B cell (primary cell): Measurements from ENCODE around the gene RAX2. TPM values are rescaled to one million over a fixed set of nuclear protein-coding genes. Genes with fewer than 3 reads are reported as not detected.
A peak's percentile ranks its signal among the peaks of the same experiment; 100 is the strongest.

Source experiments
- ATAC-seq: fragments of 200-7000 bp; cut with Tn5 transposase; one replicate; pipeline ENCODE4 v1.10.0; 2021; ENCODE audit warnings: low read depth, mild to moderate bottlenecking, moderate number of reproducible peaks, moderate library complexity
- CTCF ChIA-PET: fragments of 350-600 bp; sonication (Branson Sonifier 250); formaldehyde crosslinking; loops from one replicate; lab custom pipeline; 2021; ENCODE audit warnings: antibody characterized with exemption, inconsistent platforms; lab: Charles Lee
- POLR2A ChIA-PET: fragments of 350-600 bp; sonication (Branson Sonifier 250); formaldehyde crosslinking; loops from one replicate; lab custom pipeline; 2021; ENCODE audit warnings: antibody characterized with exemption; lab: Charles Lee
- DNase-seq: peaks from one replicate; pipeline ENCODE4 v3.0.0; 2013
- H2AFZ ChIP-seq: 2 replicates; pipeline ENCODE4 v1.6.1; 2012; ENCODE audit warnings: mild to moderate bottlenecking, low read depth, low read length; ENCODE audit not compliant: insufficient read depth, poor library complexity, severe bottlenecking
- H3K27ac ChIP-seq, 2 donors: 1 replicate in 1 of 2; 2 replicates in 1 of 2; pipeline ENCODE4 v1.5.1; 2012 to 2013; ENCODE audit warnings: low read length in 2 of 2, mild to moderate bottlenecking in 2 of 2, moderate library complexity in 1 of 2
- H3K27me3 ChIP-seq, 4 experiments: fragments of 200-600 bp in 1 of 4; sonication (generic) in 1 of 4; replicated peaks in 1 of 4; 1 replicate in 2 of 4; 2 replicates in 2 of 4; pipeline versions ENCODE4 v1.6.1 to v1.7.0; 2013 to 2016; ENCODE audit warnings: low read length in 3 of 4, mild to moderate bottlenecking in 2 of 4, mixed read lengths in 1 of 4, moderate library complexity in 1 of 4; ENCODE audit not compliant: insufficient read depth in 4 of 4, control insufficient read depth in 3 of 4; ENCODE audit errors: control extremely low read depth in 1 of 4
- H3K36me3 ChIP-seq, 2 experiments: replicated peaks in 1 of 2; 1 replicate in 1 of 2; 2 replicates in 1 of 2; pipeline versions ENCODE4 v1.6.1 to v1.7.1; 2013; ENCODE audit warnings: low read length in 1 of 2; ENCODE audit not compliant: insufficient read depth in 2 of 2, control insufficient read depth in 1 of 2; ENCODE audit errors: control extremely low read depth in 1 of 2, extremely low read depth in 1 of 2
- H3K4me1 ChIP-seq, 2 donors: fragments of 200-600 bp in 1 of 2; sonication (generic) in 1 of 2; 1 replicate in 1 of 2; 2 replicates in 1 of 2; pipeline versions ENCODE4 v1.5.1 to v1.6.1; 2013 to 2017; ENCODE audit warnings: low read length in 2 of 2; ENCODE audit not compliant: control insufficient read depth in 2 of 2, insufficient read depth in 2 of 2
- H3K4me2 ChIP-seq: replicated peaks from 2 replicates; pipeline ENCODE3; 2012; ENCODE audit warnings: mild to moderate bottlenecking, low read depth, low read length; ENCODE audit not compliant: poor library complexity, severe bottlenecking
- H3K4me3 ChIP-seq, 5 experiments: fragments of 200-600 bp in 1 of 5; sonication (generic) in 1 of 5; 1 replicate in 3 of 5; 2 replicates in 2 of 5; pipeline versions ENCODE4 v1.5.1 to v1.7.0; 2011 to 2016; ENCODE audit warnings: low read length in 4 of 5, mild to moderate bottlenecking in 4 of 5, low read depth in 2 of 5, control low read depth in 1 of 5, moderate library complexity in 1 of 5; ENCODE audit not compliant: insufficient read depth in 1 of 5; ENCODE audit errors: control extremely low read depth in 1 of 5, extremely low read depth in 1 of 5
- H3K79me2 ChIP-seq: fragments of 200-600 bp; sonication (generic); one replicate; pipeline ENCODE4 v1.6.0; 2016; ENCODE audit warnings: low read length; ENCODE audit not compliant: control insufficient read depth, insufficient read depth
- H3K9ac ChIP-seq: fragments of 200-600 bp; sonication (generic); 2 replicates; pipeline ENCODE4 v1.6.1; 2017; ENCODE audit warnings: mild to moderate bottlenecking, low read length, moderate library complexity
- H3K9me3 ChIP-seq, 3 donors: one replicate each; pipeline versions ENCODE4 v1.6.1 to v1.7.1; 2013; ENCODE audit warnings: low read length in 2 of 3; ENCODE audit not compliant: control insufficient read depth in 2 of 3, insufficient read depth in 1 of 3; ENCODE audit errors: control extremely low read depth in 1 of 3
- H4K20me1 ChIP-seq: 2 replicates; pipeline ENCODE4 v1.6.0; 2012; ENCODE audit warnings: mild to moderate bottlenecking, low read length; ENCODE audit not compliant: insufficient read depth, control insufficient read depth, poor library complexity, severe bottlenecking
- H3K27ac Mint-ChIP-seq: one replicate; pipeline ENCODE4 v1.8.0; 2021; ENCODE audit warnings: mixed read lengths
- H3K27me3 Mint-ChIP-seq: one replicate; pipeline ENCODE4 v1.8.0; 2021; ENCODE audit warnings: mixed read lengths
- H3K4me1 Mint-ChIP-seq: one replicate; pipeline ENCODE4 v1.8.0; 2021; ENCODE audit warnings: mixed read lengths
- H3K4me3 Mint-ChIP-seq: one replicate; pipeline ENCODE4 v1.8.0; 2021; ENCODE audit warnings: mixed read lengths
- H3K9me3 Mint-ChIP-seq: one replicate; pipeline ENCODE4 v1.8.0; 2022; ENCODE audit warnings: mixed read lengths; ENCODE audit not compliant: insufficient read depth
- EZH2 ChIP-seq: IDR thresholded peaks from 2 replicates; pipeline ENCODE4 v1.6.1; 2012; ENCODE audit warnings: borderline replicate concordance, low read depth, mild to moderate bottlenecking, moderate library complexity, low read length; ENCODE audit not compliant: insufficient read depth, poor library complexity, severe bottlenecking
- WGBS: methylation state at CpG from one replicate; pipeline ENCODE4 v1.1.5; 2013; ENCODE audit warnings: missing lambda C conversion rate; ENCODE audit not compliant: insufficient coverage; 5-methylcytosine and 5-hydroxymethylcytosine counted together
- intact Hi-C: fragments of 100-400 bp; cut with micrococcal nuclease; formaldehyde crosslinking; loops from one replicate; pipeline ENCODE4 v1.10.0; 2022
- polyA plus RNA-seq: library from polyadenylated mRNA; depleted of rRNA; stranded (reverse); fragments of >200 nt; gene quantifications from 2 replicates; pipeline ENCODE4 v1.2.3, GENCODE V29; 2012
- total RNA-seq, 2 donors: library from RNA; stranded (reverse); fragments of 120-200 nt in 1 of 2; gene quantifications; 1 replicate in 1 of 2; 2 replicates in 1 of 2; pipeline versions ENCODE4 v1.2.3 to v1.2.4, GENCODE V29; 2013 to 2022
- TF ChIP-seq, protein P1 (sequence below): fragments of 200-600 bp; IDR thresholded peaks from one replicate; pipeline ENCODE4 v1.8.0; 2022; ENCODE audit warnings: antibody characterized with exemption, mild to moderate bottlenecking

The RAX2 gene
- total and polyA plus RNA-seq, 2 donors (not counting 1 experiment from before 2014, with no cell fraction given) = not detected

DNA sequence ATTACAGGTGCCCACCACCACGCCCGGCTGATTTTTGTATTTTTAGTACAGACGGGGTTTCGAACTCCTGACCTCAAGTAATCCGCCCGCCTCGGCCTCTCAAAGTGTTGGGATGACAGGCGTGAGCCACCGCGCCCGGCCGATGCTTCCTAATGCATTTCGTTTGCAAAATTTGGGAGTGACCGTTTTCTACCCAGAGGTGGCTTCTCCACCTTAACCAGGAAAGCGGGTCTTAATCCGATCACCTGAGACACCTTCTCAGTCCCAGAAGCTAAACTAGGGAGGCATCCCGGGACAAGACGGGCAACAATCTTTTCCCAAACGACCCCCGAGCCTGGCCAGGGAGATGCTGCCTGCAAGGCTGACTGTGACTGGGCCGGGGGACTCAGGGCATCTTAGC lies 29.0 kb upstream of the RAX2 start:
- Mint-ChIP-seq H3K4me1 (peaks cover 17% of the 10 kb centered on the region), H3K27ac (no peak overlapping the region), H3K4me3 (peak overlapping the region; percentile 64), H3K9me3 (peaks cover 2% of the 10 kb centered on the region), H3K27me3 (peaks cover 13% of the 10 kb centered on the region)
- no peaks in the 10 kb centered on the region for H4K20me1 ChIP-seq
- peak overlapping the region; percentile 76 for H3K4me2 ChIP-seq
- H3K27me3 ChIP-seq = peaks cover 0 to 16% (median 7%) of the 10 kb centered on the region in 4 experiments
- 46% methylated on average over 21 of the region's 21 CpGs for WGBS
- DNase-seq (no peak), ATAC-seq (no peak)
- H3K4me3 ChIP-seq = peak overlapping the region in 3 of 5 experiments; percentile 27 to 60 (median 35)
- ChIA-PET CTCF (no interaction called here), POLR2A (no interaction called here)
- H3K27ac ChIP-seq = no peak overlapping the region
- peaks cover 12 to 15% of the 10 kb centered on the region in 2 donors for H3K4me1 ChIP-seq
- H3K9me3 ChIP-seq = peaks cover 1 to 18% (median 11%) of the 10 kb centered on the region in 3 donors
- no peaks in the 10 kb centered on the region for H3K79me2 ChIP-seq
- TF ChIP-seq EZH2 = no peak
- TF ChIP-seq, protein P1, sequence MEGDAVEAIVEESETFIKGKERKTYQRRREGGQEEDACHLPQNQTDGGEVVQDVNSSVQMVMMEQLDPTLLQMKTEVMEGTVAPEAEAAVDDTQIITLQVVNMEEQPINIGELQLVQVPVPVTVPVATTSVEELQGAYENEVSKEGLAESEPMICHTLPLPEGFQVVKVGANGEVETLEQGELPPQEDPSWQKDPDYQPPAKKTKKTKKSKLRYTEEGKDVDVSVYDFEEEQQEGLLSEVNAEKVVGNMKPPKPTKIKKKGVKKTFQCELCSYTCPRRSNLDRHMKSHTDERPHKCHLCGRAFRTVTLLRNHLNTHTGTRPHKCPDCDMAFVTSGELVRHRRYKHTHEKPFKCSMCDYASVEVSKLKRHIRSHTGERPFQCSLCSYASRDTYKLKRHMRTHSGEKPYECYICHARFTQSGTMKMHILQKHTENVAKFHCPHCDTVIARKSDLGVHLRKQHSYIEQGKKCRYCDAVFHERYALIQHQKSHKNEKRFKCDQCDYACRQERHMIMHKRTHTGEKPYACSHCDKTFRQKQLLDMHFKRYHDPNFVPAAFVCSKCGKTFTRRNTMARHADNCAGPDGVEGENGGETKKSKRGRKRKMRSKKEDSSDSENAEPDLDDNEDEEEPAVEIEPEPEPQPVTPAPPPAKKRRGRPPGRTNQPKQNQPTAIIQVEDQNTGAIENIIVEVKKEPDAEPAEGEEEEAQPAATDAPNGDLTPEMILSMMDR = no peak
- intact Hi-C loops = no loop called here
- peak overlapping the region; percentile 40 for H3K9ac ChIP-seq
- no peaks in the 10 kb centered on the region for H3K36me3 ChIP-seq
- peak overlapping the region; percentile 64 for H2AFZ ChIP-seq

DNA sequence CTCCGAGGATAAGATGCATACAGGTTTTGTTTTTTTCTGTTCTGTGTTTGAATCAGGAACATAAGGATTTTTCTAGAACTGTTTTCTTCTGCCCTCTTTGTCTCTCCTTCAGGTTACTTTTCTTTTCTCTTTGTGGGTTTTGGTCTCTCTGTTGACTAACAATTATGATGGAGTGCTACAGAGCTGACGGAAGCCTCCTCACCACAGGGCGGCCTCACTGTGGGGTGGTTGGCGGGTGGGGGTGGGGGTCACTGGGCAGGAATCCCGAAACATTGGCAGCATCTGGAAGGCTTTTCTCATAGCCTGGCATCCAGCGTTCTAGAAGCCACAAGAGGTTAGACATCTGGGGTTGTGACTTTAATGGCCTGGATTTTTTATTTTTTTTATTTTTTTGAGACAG lies 26.1 kb upstream of the RAX2 start:
- peaks cover 0 to 16% (median 7%) of the 10 kb centered on the region in 4 experiments for H3K27me3 ChIP-seq
- POLR2A ChIA-PET = no interaction called here
- H3K9ac ChIP-seq = no peak overlapping the region
- H3K36me3 ChIP-seq = no peaks in the 10 kb centered on the region
- no peak overlapping the region for H3K4me3 ChIP-seq
- Mint-ChIP-seq H3K4me3 (no peak overlapping the region), H3K27ac (no peak overlapping the region), H3K27me3 (peaks cover 13% of the 10 kb centered on the region), H3K4me1 (peaks cover 17% of the 10 kb centered on the region), H3K9me3 (peaks cover 2% of the 10 kb centered on the region)
- H4K20me1 ChIP-seq = no peaks in the 10 kb centered on the region
- no peaks in the 10 kb centered on the region for H3K79me2 ChIP-seq
- ATAC-seq = no peak
- intact Hi-C loops = no loop called here
- WGBS = 9% methylated on average over 3 of the region's 6 CpGs
- peaks cover 1 to 22% (median 11%) of the 10 kb centered on the region in 3 donors for H3K9me3 ChIP-seq
- H3K4me1 ChIP-seq = peaks cover 12 to 15% of the 10 kb centered on the region in 2 donors
- no peak overlapping the region for H3K27ac ChIP-seq
- no peak overlapping the region for H2AFZ ChIP-seq
- TF ChIP-seq EZH2 = no peak
- TF ChIP-seq, protein P1 = no peak
- no peak overlapping the region for H3K4me2 ChIP-seq
- CTCF ChIA-PET = no interaction called here
- DNase-seq = no peak
